GM12872 (cell line): Measurements from ENCODE around the gene PPP1R14C.

Experiments
- TF ChIP-seq, protein P1 (sequence below): IDR thresholded peaks from 3 replicates; pipeline ENCODE4 v1.5.1; 2011; ENCODE audit warnings: low read depth, mild to moderate bottlenecking, low read length, moderate library complexity; ENCODE audit not compliant: insufficient read depth

The PPP1R14C gene

DNA sequence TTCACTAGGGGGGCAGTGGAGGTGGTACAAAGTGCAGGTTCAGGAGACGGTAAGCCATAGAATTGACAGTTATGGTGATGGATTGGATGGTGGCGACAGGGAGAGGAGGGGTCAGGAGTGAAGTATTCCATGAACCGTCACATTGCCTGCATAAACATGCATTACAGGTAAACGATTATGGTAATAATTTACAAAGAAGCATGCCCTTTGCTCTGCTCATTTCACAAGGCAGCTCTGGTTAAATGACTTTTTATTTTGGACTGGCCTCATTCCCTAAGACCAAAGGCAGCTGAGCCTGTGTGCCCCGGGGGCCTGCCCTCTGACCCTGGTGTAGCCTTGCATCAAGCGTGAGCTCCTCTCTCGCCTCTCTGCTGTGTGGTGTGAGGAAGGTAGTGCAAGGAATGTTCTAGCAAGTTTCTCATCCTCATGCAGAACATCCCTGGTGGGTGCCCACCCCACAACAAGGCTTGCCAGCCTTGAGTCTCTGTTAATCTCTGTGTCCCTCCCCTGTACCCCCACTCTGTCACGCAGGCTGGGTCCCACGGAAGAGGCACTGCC, 59.0 kb downstream of the PPP1R14C start:
- TF ChIP-seq, protein P1, sequence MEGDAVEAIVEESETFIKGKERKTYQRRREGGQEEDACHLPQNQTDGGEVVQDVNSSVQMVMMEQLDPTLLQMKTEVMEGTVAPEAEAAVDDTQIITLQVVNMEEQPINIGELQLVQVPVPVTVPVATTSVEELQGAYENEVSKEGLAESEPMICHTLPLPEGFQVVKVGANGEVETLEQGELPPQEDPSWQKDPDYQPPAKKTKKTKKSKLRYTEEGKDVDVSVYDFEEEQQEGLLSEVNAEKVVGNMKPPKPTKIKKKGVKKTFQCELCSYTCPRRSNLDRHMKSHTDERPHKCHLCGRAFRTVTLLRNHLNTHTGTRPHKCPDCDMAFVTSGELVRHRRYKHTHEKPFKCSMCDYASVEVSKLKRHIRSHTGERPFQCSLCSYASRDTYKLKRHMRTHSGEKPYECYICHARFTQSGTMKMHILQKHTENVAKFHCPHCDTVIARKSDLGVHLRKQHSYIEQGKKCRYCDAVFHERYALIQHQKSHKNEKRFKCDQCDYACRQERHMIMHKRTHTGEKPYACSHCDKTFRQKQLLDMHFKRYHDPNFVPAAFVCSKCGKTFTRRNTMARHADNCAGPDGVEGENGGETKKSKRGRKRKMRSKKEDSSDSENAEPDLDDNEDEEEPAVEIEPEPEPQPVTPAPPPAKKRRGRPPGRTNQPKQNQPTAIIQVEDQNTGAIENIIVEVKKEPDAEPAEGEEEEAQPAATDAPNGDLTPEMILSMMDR = no peak

DNA sequence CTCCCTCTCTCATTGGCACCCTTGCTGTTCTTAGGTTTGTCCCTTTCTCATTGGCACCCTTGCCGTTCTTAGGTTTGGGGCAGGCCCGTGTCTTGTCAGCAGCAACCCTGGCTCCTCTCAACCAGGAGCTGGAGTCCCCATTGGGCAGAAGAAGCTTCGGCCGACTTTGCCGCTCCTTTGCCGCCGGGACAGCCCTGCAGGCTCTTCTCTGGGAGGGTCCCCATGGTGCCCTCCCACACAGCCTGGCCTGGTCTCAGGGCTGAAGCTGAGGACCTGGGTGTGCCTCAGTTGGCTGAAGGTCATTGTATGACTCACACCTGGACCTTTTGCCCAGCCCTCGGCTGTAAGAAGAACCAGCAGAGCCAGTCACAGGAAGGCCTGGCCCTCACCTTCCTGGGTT, 59.6 kb downstream of the PPP1R14C start:
- TF ChIP-seq, protein P1 = no peak

DNA sequence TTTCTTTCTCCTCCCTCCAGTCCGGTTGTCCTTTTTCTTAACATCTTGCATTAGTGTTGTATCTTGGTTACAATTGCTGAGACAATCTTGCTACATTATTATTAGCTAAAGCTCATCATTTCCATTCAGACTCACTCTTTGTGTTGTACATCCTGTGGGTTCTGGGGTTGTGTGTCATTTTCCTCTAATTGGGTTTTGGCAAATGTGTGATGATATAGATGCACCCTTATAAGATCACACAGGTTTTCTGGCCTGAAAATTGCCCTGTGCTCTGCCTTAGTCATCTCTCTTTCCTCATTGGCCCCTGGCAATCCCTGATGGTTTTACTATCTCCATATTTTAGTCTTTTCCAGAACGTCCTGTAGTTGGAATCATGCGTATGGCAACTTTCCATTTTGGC, 60.1 kb downstream of the PPP1R14C start:
- TF ChIP-seq, protein P1 = no peak

DNA sequence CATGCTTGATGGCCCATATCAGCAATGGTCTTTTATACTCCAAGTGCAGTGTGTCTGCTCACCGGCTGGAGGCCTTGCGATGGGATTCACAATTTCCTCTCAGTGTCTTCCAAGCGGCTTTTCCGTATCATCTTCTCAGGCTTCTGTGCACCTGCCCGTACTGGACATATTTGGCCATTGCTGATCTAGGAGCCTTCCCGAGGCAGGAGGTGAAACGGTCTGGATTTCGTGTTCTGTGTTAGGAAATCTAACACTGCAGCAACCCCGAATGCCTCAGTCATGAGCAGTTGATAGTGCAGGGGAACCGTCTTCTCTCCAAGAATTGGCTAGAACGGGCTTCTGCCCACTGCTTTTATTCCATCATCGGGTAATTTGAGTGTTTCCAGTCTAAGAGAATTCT, 60.5 kb downstream of the PPP1R14C start:
- TF ChIP-seq, protein P1 = no peak

DNA sequence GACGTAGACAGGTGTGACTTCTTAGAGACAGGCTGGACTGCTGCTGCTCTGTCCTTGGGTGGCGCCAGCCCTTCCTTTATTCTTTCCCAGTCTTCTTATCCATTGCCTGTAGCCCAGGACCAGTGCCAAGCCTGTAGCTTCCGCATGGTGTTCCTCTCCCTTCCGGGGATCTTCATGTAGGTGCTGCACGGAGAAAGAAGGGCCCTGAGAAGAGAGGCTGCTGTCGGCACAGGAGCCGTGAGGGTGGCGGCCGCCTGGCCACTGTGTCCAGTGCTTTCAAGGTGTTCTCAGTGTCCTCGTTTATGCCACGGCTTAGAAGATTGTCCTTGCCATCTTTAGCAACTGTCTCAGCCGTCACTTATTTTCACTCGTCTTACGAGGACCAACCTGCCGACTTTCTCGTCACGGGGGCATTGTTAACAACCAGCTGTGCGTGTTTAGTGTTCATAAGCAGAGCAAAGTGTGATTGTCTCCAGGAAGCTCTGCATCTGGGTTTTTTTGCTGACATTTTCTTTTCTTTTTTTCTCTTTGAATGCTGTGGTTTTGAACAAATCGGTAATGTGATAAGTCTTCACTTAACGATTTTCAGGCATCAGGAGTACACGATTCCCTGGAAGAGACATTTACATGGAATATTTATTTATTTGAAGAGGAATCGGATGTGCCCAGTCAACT, 61.2 kb downstream of the PPP1R14C start:
- TF ChIP-seq, protein P1 = no peak

DNA sequence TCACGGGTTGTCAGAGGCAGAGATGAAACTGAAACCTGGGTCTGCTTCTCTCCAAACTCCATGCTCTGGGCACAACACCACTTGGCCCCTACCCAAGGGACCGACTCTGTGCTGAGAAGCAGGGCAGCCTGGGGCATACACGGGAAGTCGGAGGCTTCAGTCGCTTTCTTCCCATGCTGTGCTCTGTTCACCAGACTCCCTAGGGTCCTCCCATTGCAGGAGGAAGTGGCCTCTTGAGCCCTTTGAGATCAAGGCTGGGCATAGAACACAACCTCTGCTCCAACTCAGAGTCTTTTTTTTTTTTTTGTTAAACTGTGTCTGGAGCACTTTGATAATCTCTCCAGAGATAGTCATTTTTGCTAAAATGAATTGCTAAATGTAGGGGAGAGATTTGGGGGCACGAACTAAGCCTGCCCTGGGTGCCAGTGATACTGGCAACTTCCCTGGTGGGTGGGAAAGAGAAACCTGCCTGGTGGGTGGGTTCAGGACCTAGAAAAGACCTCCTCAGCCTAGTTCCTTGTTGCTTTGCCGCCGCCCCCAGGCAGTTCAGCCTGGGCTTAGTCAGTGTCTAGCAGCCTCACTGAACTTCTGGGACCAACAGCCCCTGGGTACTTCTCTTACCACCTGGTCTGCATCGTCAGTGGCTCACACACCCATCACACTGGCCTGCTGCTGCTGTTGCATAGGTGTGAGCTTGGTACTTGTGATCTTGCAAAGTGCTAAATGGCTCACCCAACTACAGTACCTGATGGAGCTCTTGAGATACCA, 62.0 kb downstream of the PPP1R14C start:
- TF ChIP-seq, protein P1 = no peak

DNA sequence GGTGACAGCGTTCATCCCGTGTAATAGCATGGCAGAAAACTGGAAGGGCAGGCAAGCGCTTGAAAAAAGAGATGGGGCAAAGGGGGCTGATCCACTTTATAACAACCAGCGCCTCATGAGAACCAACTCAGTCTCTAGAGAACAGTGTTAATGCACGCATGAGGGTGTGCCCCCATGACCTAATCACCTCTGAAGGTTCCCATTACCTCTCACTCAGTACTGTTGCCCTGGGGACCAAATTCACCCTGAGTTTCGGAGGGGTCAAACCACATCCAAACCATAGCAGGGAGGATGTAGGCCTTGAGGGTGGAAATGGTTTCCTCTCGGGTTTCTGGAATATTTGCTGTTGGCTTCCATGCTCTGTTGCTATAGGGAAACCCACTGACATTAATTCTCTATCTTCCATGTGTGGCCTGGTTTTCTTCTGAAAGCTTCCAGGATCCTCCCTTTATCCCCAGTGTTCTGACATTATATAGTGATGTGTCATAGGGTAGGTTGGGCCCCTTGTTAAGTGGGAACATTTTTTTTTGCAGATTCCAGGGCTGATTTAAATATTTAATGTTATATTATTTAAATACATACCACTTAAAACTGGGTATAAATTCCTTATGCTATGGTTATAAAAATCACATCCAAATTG, 65.2 kb downstream of the PPP1R14C start:
- TF ChIP-seq, protein P1 = no peak
